ENCODE data around the gene LSM3. TPM values are rescaled to one million over a fixed set of nuclear protein-coding genes. Genes with fewer than 3 reads are reported as not detected.

LSM3 gene
- total RNA-seq, 1 experiment from 2014 or later = 17.4 TPM

- H3K36me3 ChIP-seq (ENCODE audit: control insufficient read depth in 1 of 2, insufficient read depth in 2 of 2, low read length in 2 of 2) = peaks cover 3 to 12% of the 10 kb centered on the region in 2 experiments; a peak in 2 of 4 replicates
- no peaks in the 10 kb centered on the region for H3K79me2 ChIP-seq (ENCODE audit: insufficient read depth, low read length)
- CTCF ChIA-PET = no interaction called here
- H3K4me3 ChIP-seq (replicated peaks in 1 of 2; ENCODE audit: low read depth in 1 of 2, low read length in 2 of 2) = no peak overlapping the region
- H3K27ac ChIP-seq (ENCODE audit: low read depth, low read length) = no peak overlapping the region
- peaks cover 25 to 30% of the 10 kb centered on the region in 2 experiments for H3K4me1 ChIP-seq (ENCODE audit: control insufficient read depth in 1 of 2, insufficient read depth in 2 of 2, low read length in 2 of 2)
- no peak overlapping the region for H3K4me2 ChIP-seq (ENCODE audit: low read length)
- peaks cover 6% of the 10 kb centered on the region; the same call in 1 of the 2 replicates for H4K20me1 ChIP-seq (ENCODE audit: insufficient read depth)
- no peaks in the 10 kb centered on the region for H3K9me2 ChIP-seq (ENCODE audit: insufficient read depth)
- no peak overlapping the region for H2AFZ ChIP-seq (ENCODE audit: low read depth, low read length, poor library complexity, severe bottlenecking)
- RAD21 ChIA-PET (ENCODE audit: low non-redundant PET in 1 of 2, low total read pairs in 2 of 2, uncharacterized antibody in 2 of 2, unreplicated experiment in 2 of 2) = no interaction called here
- intact Hi-C loops (cut with micrococcal nuclease) = no loop called here
- no TSS peak for BruUV-seq (replicated peaks)
- no peak overlapping the region for H3K9ac ChIP-seq (ENCODE audit: low read length)
- TF ChIP-seq MAX (IDR thresholded peaks at IDR 0.05) (no peak), EZH2phosphoT487 (IDR thresholded peaks at IDR 0.05; ENCODE audit: borderline replicate concordance) (no peak), FOSL1 (IDR thresholded peaks at IDR 0.05; ENCODE audit: low read depth) (no peak), ZBTB33 (IDR thresholded peaks at IDR 0.05; ENCODE audit: extremely low read depth, insufficient replicate concordance, low read length) (no peak), CEBPB (IDR thresholded peaks at IDR 0.05; ENCODE audit: low read depth) (no peak), SRF (IDR thresholded peaks at IDR 0.05; ENCODE audit: low read depth) (no peak), EGR1 (IDR thresholded peaks at IDR 0.05; ENCODE audit: low read depth) (no peak), ZFX (IDR thresholded peaks at IDR 0.05) (no peak), REST (IDR thresholded peaks at IDR 0.05; ENCODE audit: low read depth) (no peak), POLR2A (IDR thresholded peaks at IDR 0.05; ENCODE audit: borderline replicate concordance, extremely low read depth, insufficient read depth, insufficient read length) (no peak), SP1 (IDR thresholded peaks at IDR 0.05; ENCODE audit: low read depth) (no peak), YY1 (IDR thresholded peaks at IDR 0.05; ENCODE audit: extremely low read depth, insufficient replicate concordance, low read depth, low read length) (no peak), EZH2 (IDR thresholded peaks at IDR 0.05) (no peak), ATF3 (IDR thresholded peaks at IDR 0.05) (no peak), ELF1 (IDR thresholded peaks at IDR 0.05; ENCODE audit: borderline replicate concordance, low read depth) (no peak), ZNF274 (IDR thresholded peaks at IDR 0.05; ENCODE audit: low read depth, low read length) (no peak), RAD21 (IDR thresholded peaks at IDR 0.05; ENCODE audit: low read depth) (no peak), CTCF (IDR thresholded peaks at IDR 0.05 in 2 of 3, conservative IDR thresholded peaks at IDR 0.05 in 1 of 3; ENCODE audit: borderline replicate concordance in 1 of 3, insufficient read depth in 1 of 3, low read depth in 2 of 3, low read length in 2 of 3) (no peak), POLR2AphosphoS5 (IDR thresholded peaks at IDR 0.05; ENCODE audit: low read depth, low read length) (no peak), SIN3A (IDR thresholded peaks at IDR 0.05; ENCODE audit: low read depth) (no peak)
- DNase-seq (ENCODE audit: low read depth, low spot score) (no peak), ATAC-seq (no peak)
- no peaks in the 10 kb centered on the region for H3K9me3 ChIP-seq (ENCODE audit: control insufficient read depth in 1 of 2, insufficient read depth in 1 of 2, low read depth in 1 of 2, low read length in 2 of 2)
- no peaks in the 10 kb centered on the region for H3K27me3 ChIP-seq (ENCODE audit: insufficient read depth, low read length)
- POLR2A ChIA-PET = no interaction called here
Measured at GRCh38 chr3:14147617-14148016, 31.0 kb upstream of the LSM3 start.

All from HCT116 (cell line).